HCT116 (cell line): ENCODE measurements around the gene HAPLN3. TPM values are rescaled to one million over a fixed set of nuclear protein-coding genes. Genes with fewer than 3 reads are reported as not detected.

Source experiments
- ATAC-seq: fragments of 200-7000 bp; cut with Tn5 transposase; 2 replicates; pipeline ENCODE4 v1.9.1; 2020; ENCODE audit warnings: mild to moderate bottlenecking, moderate library complexity
- BruUV-seq: library from RNA; stranded (reverse); fragments of 400-500 nt; replicated peaks from 2 replicates; lab custom pipeline; 2021; lab: Mats Ljungman, UMichigan
- CTCF ChIA-PET: fragments of 300-600 bp; sonication (Branson Sonifier 250); formaldehyde crosslinking; loops from one replicate; lab custom pipeline; 2021; ENCODE audit warnings: antibody characterized with exemption; lab: Charles Lee
- POLR2A ChIA-PET: fragments of 300-600, 350-600 bp; sonication (Branson Sonifier 250); formaldehyde crosslinking; loops from one replicate; lab custom pipeline; 2021; ENCODE audit warnings: antibody characterized with exemption; lab: Charles Lee
- RAD21 ChIA-PET, 2 experiments: fragments of 300-600 bp; sonication (Branson Sonifier 250); formaldehyde crosslinking; loops; one replicate each; lab custom pipeline; 2023; ENCODE audit warnings: low total read pairs in 2 of 2; ENCODE audit not compliant: uncharacterized antibody in 2 of 2, unreplicated experiment in 2 of 2, low non-redundant PET in 1 of 2; lab: Charles Lee
- DNase-seq: peaks from one replicate; pipeline ENCODE4 v3.0.0-alpha.2; 2010; ENCODE audit warnings: low read depth, low spot score
- H2AFZ ChIP-seq: fragments of 200-600 bp; shearing (Covaris generic), sonication (generic); 2 replicates; pipeline ENCODE4 v1.6.1; 2017; ENCODE audit warnings: low read depth, mixed run types, mixed read lengths, antibody characterized with exemption, low read length; ENCODE audit not compliant: poor library complexity, severe bottlenecking
- H3K27ac ChIP-seq: 2 replicates; pipeline ENCODE4 v1.5.1; 2012; ENCODE audit warnings: low read depth, low read length
- H3K27me3 ChIP-seq: fragments of 200-600 bp; sonication (generic); 2 replicates; pipeline ENCODE4 v1.6.1; 2016; ENCODE audit warnings: mixed run types, low read length, mixed read lengths; ENCODE audit not compliant: insufficient read depth
- H3K36me3 ChIP-seq, 2 experiments: fragments of 200-500 bp in 1 of 2; fragments of 200-600 bp in 1 of 2; sonication (Bioruptor generic) in 1 of 2; sonication (generic) in 1 of 2; 2 replicates each; pipeline versions ENCODE4 v1.5.1 to v1.6.1; 2014 to 2016; ENCODE audit warnings: low read length in 2 of 2, inconsistent platforms in 1 of 2, mixed read lengths in 1 of 2, mixed run types in 1 of 2; ENCODE audit not compliant: insufficient read depth in 2 of 2, control insufficient read depth in 1 of 2
- H3K4me1 ChIP-seq, 2 experiments: fragments of 200-600 bp in 1 of 2; sonication (generic) in 1 of 2; 2 replicates each; pipeline versions ENCODE4 v1.5.1 to v1.6.1; 2012 to 2017; ENCODE audit warnings: low read length in 2 of 2, inconsistent platforms in 1 of 2, mild to moderate bottlenecking in 1 of 2, mixed read lengths in 1 of 2, mixed run types in 1 of 2, moderate library complexity in 1 of 2; ENCODE audit not compliant: insufficient read depth in 2 of 2, control insufficient read depth in 1 of 2
- H3K4me2 ChIP-seq: fragments of 200-600 bp; sonication (generic); 2 replicates; pipeline ENCODE4 v1.6.1; 2017; ENCODE audit warnings: mixed run types, low read length, mixed read lengths
- H3K4me3 ChIP-seq, 2 experiments: fragments of 200-600 bp in 1 of 2; sonication (generic) in 1 of 2; replicated peaks in 1 of 2; 2 replicates each; pipeline ENCODE4 v1.5.1; 2011 to 2016; ENCODE audit warnings: low read length in 2 of 2, control low read depth in 1 of 2, low read depth in 1 of 2, mild to moderate bottlenecking in 1 of 2, mixed read lengths in 1 of 2, mixed run types in 1 of 2
- H3K79me2 ChIP-seq: fragments of 200-600 bp; sonication (generic); 2 replicates; pipeline ENCODE4 v1.6.1; 2017; ENCODE audit warnings: mild to moderate bottlenecking, mixed run types, low read length, moderate library complexity, mixed read lengths; ENCODE audit not compliant: insufficient read depth
- H3K9ac ChIP-seq: fragments of 200-600 bp; sonication (generic); 2 replicates; pipeline ENCODE4 v1.6.1; 2016; ENCODE audit warnings: low read length, mixed read lengths
- H3K9me2 ChIP-seq: fragments of 200-600 bp; sonication (generic), shearing (Covaris generic); 2 replicates; pipeline ENCODE4 v1.6.1; 2017; ENCODE audit warnings: mixed run types, mild to moderate bottlenecking, moderate library complexity; ENCODE audit not compliant: insufficient read depth
- H3K9me3 ChIP-seq, 2 experiments: fragments of 200-500 bp in 1 of 2; fragments of 200-600 bp in 1 of 2; sonication (Bioruptor generic) in 1 of 2; sonication (generic) in 1 of 2; 2 replicates each; pipeline ENCODE4 v1.6.1; 2014 to 2017; ENCODE audit warnings: low read length in 2 of 2, mixed read lengths in 2 of 2, inconsistent platforms in 1 of 2, low read depth in 1 of 2, mild to moderate bottlenecking in 1 of 2, mixed run types in 1 of 2, moderate library complexity in 1 of 2; ENCODE audit not compliant: control insufficient read depth in 1 of 2, insufficient read depth in 1 of 2
- H4K20me1 ChIP-seq: fragments of 200-600 bp; sonication (generic), shearing (Covaris generic); 2 replicates; pipeline ENCODE4 v1.6.1; 2017; ENCODE audit warnings: mixed run types, mild to moderate bottlenecking, moderate library complexity; ENCODE audit not compliant: insufficient read depth
- ATF3 ChIP-seq: IDR thresholded peaks from 2 replicates; pipeline ENCODE4 v1.6.1; 2012
- EGR1 ChIP-seq: IDR thresholded peaks from 2 replicates; pipeline ENCODE4 v1.6.1; 2012; ENCODE audit warnings: low read depth
- ELF1 ChIP-seq: IDR thresholded peaks from 2 replicates; pipeline ENCODE4 v1.6.1; 2012; ENCODE audit warnings: low read depth, borderline replicate concordance
- FOSL1 ChIP-seq: IDR thresholded peaks from 2 replicates; pipeline ENCODE4 v1.6.1; 2012; ENCODE audit warnings: low read depth
- MAX ChIP-seq: IDR thresholded peaks from 2 replicates; pipeline ENCODE4 v1.6.1; 2012
- POLR2A ChIP-seq: IDR thresholded peaks from 2 replicates; pipeline ENCODE4 v1.7.0; 2011; ENCODE audit warnings: borderline replicate concordance; ENCODE audit not compliant: insufficient read depth, insufficient read length; ENCODE audit errors: extremely low read depth
- SIN3A ChIP-seq: IDR thresholded peaks from 2 replicates; pipeline ENCODE4 v1.6.1; 2012; ENCODE audit warnings: low read depth
- ZNF274 ChIP-seq: fragments of 200-500 bp; sonication (Bioruptor generic); IDR thresholded peaks from 2 replicates; pipeline ENCODE4 v1.6.1; 2014; ENCODE audit warnings: mild to moderate bottlenecking, low read depth, low read length, inconsistent platforms
- intact Hi-C: fragments of 100-400 bp; cut with micrococcal nuclease; formaldehyde crosslinking; loops from 2 replicates; pipeline ENCODE4 v1.10.0; 2022
- total RNA-seq: library from RNA; stranded (reverse); gene quantifications from one replicate; pipeline ENCODE4 v1.2.1, GENCODE V29; 2021; ENCODE audit not compliant: unreplicated experiment

The HAPLN3 gene
- total RNA-seq, 1 experiment from 2014 or later: 10.9 TPM

GRCh38 chr15:88905576-88905975 lies 10.2 kb upstream of the HAPLN3 start:
- Histone ChIP-seq H3K79me2 (no peaks in the 10 kb centered on the region), H3K27me3 (no peaks in the 10 kb centered on the region), H3K4me2 (no peak overlapping the region; the same call in 1 of the 2 replicates), H3K9me3 (no peaks in the 10 kb centered on the region), H3K4me1 (peaks cover 11 to 30% of the 10 kb centered on the region in 2 experiments), H4K20me1 (no peaks in the 10 kb centered on the region), H3K4me3 (no peak overlapping the region), H2AFZ (no peak overlapping the region), H3K9ac (no peak overlapping the region), H3K36me3 (0 out of 4 replicates have a peak, but pooled peaks cover 0 to 2% of the 10 kb centered on the region in 2 experiments), H3K9me2 (no peaks in the 10 kb centered on the region), H3K27ac (no peak overlapping the region)
- TF ChIP-seq MAX: no peak
- no peak for TF ChIP-seq ELF1
- no peak for TF ChIP-seq ATF3
- no peak for TF ChIP-seq FOSL1
- no peak for TF ChIP-seq ZNF274
- TF ChIP-seq POLR2A: no peak
- TF ChIP-seq EGR1: no peak
- no peak for TF ChIP-seq SIN3A
- no peak for ATAC-seq
- no TSS peak for BruUV-seq
- RAD21 ChIA-PET: interaction anchor here in 1 of 2 experiments (1.5 to 1.9 kb wide), 3 partner anchors 99 to 272 kb away, joined by 6 to 10 read pairs (median 6); no protein-coding TSS in a partner anchor
- CTCF ChIA-PET: interaction anchor here (0.8 to 3.2 kb wide), 21 partner anchors 9 to 394 kb away, joined by 3 to 38 read pairs (median 7); partner anchors contain the start of genes HAPLN3 and MFGE8
- intact Hi-C loops: loop anchor here (2.0 kb wide), 1 partner anchor 271 kb away; no protein-coding TSS in a partner anchor
- no peak for DNase-seq
- POLR2A ChIA-PET: interaction anchor here (0.7 to 1.5 kb wide), 3 partner anchors 10 to 112 kb away, joined by 3 to 5 read pairs (median 3); partner anchors contain the start of gene HAPLN3
